ENCODE data around the gene STH.

The STH gene

GRCh38 chr17:46046957-46047356, 47.9 kb downstream of the STH start:
- DNase-seq (ENCODE audit: low spot score), result no peak

DNA sequence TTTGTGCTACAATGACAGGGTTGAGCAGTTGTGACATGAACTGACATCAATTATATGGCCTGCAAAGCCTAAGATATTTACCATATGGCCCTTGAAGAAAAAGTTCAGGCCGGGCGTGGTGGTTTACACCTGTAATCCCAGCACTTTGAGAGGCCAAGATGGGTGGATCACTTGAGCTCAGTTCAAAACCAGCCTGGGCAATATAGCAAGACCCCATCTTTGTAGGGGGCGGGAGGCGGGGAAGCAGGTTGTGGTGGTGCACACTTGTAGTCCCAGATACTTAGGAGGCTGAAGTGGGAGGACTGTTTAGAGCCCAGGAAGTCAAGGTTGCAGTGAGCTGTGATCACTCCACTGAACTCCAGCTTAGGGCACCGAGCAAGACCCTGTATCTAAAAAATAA, 48.3 kb downstream of the STH start:
- DNase-seq (ENCODE audit: low spot score), result no peak

- DNase-seq (ENCODE audit: low spot score), result no peak
Observed at GRCh38 chr17:46047856-46048255, 48.8 kb downstream of the STH start.
